GM23248 (cell line): ENCODE data around the gene RBMS1.

Source experiments
- EZH2 ChIP-seq: fragments of 200-600 bp; sonication (generic); IDR thresholded peaks from 2 replicates; pipeline ENCODE4 v1.6.1; 2018; ENCODE audit warnings: antibody characterized with exemption, mild to moderate bottlenecking; ENCODE audit not compliant: insufficient read depth, poor library complexity, severe bottlenecking
- EZH2phosphoT487 ChIP-seq: fragments of 200-600 bp; sonication (generic); IDR thresholded peaks from 2 replicates; pipeline ENCODE4 v1.6.1; 2018; ENCODE audit warnings: antibody characterized with exemption, moderate library complexity, mild to moderate bottlenecking, low read depth; ENCODE audit not compliant: insufficient read depth

DNA sequence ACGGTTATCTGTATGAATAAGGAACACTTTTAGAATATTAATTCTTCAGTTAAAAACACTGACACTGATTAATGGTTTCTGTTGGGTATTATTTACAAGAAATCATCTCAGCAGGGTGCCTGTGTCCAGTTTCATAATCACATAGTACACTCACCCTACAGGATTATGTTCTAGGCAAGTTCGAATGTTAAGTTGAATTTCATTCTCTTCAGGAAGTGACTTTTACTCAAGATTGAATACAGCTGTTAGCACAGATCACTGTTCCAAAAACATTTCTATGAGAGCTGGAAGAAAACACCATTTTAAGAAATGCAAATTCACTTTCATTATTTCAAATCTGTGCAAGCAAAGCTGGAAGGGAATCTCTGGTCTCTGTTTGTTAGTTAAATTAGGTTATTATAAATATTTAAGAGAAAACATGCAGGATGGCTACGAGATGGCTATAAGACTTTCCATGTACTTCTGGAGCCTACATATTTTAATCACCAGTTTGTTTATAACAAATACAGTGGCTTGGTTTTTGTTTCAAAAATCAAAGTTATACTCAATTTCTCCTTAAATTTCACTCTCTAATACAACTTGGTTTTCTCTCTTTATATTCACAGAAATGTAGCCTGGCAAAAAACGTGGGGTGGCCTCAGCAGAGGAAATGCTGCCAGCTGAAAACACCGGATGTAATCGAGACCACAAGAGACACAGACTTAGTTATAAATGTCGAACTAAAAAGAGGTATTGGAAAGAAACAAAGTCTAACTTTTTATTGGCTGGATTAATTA lies 65.8 kb downstream of the RBMS1 start:
- no peak for TF ChIP-seq EZH2
- no peak for TF ChIP-seq EZH2phosphoT487
